H1 (cell line): ENCODE results near the gene CDH19.

Source experiments
- CHD2 ChIP-seq: IDR thresholded peaks from 2 replicates; pipeline ENCODE4 v1.6.1; 2012; ENCODE audit warnings: low read length, improper control_type of control experiment
- EP300 ChIP-seq, 2 experiments: IDR thresholded peaks; 1 replicate in 1 of 2; 2 replicates in 1 of 2; pipeline ENCODE4 v1.6.1; 2011 to 2012; ENCODE audit warnings: low read depth in 2 of 2, low read length in 2 of 2, mild to moderate bottlenecking in 2 of 2, borderline replicate concordance in 1 of 2, inconsistent platforms in 1 of 2, moderate library complexity in 1 of 2
- HDAC2 ChIP-seq, 2 experiments: fragments of 300-600 bp in 1 of 2; sonication (generic) in 1 of 2; IDR thresholded peaks; 2 replicates each; pipeline ENCODE4 v1.6.1; 2011 to 2012; ENCODE audit warnings: low read depth in 2 of 2, low read length in 2 of 2, mild to moderate bottlenecking in 2 of 2, moderate library complexity in 2 of 2, borderline replicate concordance in 1 of 2, inconsistent platforms in 1 of 2
- HDAC6 ChIP-seq: IDR thresholded peaks from one replicate; pipeline ENCODE4 v1.7.1; 2012; ENCODE audit warnings: low read depth, mild to moderate bottlenecking, inconsistent platforms, low read length, moderate library complexity
- KDM5A ChIP-seq: fragments of 200-600 bp; IDR thresholded peaks from 2 replicates; pipeline ENCODE4 v1.7.1; 2012; ENCODE audit warnings: mild to moderate bottlenecking, low read length, inconsistent platforms, mixed read lengths
- POLR2A ChIP-seq, 2 experiments: IDR thresholded peaks; 1 replicate in 1 of 2; 2 replicates in 1 of 2; pipeline ENCODE4 v1.6.1; 2011; ENCODE audit warnings: low read depth in 2 of 2, low read length in 2 of 2, mild to moderate bottlenecking in 2 of 2; ENCODE audit errors: control extremely low read depth in 1 of 2
- POLR2AphosphoS5 ChIP-seq: IDR thresholded peaks from 2 replicates; pipeline ENCODE4 v1.6.1; 2011; ENCODE audit warnings: low read depth, low read length
- SP2 ChIP-seq: IDR thresholded peaks from 2 replicates; pipeline ENCODE4 v1.6.1; 2012; ENCODE audit warnings: mild to moderate bottlenecking, low read length, inconsistent platforms
- TEAD4 ChIP-seq: IDR thresholded peaks from 2 replicates; pipeline ENCODE4 v1.6.1; 2012; ENCODE audit warnings: low read depth, low read length, inconsistent platforms, mixed read lengths
- TF ChIP-seq, protein P1 (sequence below), 3 experiments: IDR thresholded peaks; 1 replicate in 2 of 3; 2 replicates in 1 of 3; pipeline versions ENCODE4 v1.5.1 to v1.6.1; 2011; ENCODE audit warnings: low read length in 3 of 3, mild to moderate bottlenecking in 3 of 3, inconsistent platforms in 2 of 3, low read depth in 1 of 3, moderate library complexity in 1 of 3; ENCODE audit not compliant: insufficient read depth in 1 of 3; ENCODE audit errors: control extremely low read depth in 1 of 3
- TF ChIP-seq, protein P2 (sequence below): IDR thresholded peaks from 2 replicates; pipeline ENCODE4 v1.6.1; 2011; ENCODE audit warnings: low read length, improper control_type of control experiment
- TF ChIP-seq, protein P3 (sequence below): IDR thresholded peaks from 2 replicates; pipeline ENCODE4 v1.6.1; 2012; ENCODE audit warnings: inconsistent platforms

DNA sequence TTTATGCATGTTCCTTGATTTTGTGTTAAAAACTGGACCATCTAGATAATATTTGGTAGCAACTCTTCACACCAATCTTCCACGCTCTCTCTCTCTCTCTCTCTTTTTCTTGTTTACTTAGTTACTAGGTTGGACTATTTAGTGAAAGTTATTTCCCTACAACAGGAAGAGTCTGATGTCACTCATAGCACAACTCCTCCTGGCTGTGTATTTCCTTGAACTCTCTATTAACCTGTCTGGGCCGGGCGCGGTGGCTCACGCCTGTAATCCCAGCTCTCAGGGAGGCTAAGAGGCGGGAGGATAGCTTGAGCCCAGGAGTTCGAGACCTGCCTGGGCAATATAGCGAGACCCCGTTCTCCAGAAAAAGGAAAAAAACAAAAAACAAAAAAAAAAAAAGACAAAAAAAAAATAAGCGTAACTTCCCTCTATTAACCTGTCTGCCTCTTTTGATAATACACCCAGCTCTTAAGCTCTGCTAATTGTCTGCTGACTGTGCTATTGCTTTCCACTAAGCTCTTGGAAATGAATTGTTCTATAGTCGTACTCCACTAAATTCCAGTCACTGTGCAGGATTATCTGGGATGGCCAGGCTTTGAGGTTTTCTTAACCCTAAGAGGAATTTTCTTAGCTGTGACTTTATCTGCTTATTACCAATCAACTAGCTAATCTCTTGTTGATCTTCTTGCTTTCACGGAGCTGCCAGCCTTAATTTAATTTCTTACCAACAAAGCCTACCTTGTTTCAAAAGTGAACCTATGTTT is 18.1 kb upstream of the CDH19 start:
- no peak for TF ChIP-seq EP300 (IDR thresholded peaks at IDR 0.05; ENCODE audit: borderline replicate concordance in 1 of 2, low read depth in 2 of 2, low read length in 2 of 2)
- TF ChIP-seq CHD2 = no peak
- TF ChIP-seq, protein P1, sequence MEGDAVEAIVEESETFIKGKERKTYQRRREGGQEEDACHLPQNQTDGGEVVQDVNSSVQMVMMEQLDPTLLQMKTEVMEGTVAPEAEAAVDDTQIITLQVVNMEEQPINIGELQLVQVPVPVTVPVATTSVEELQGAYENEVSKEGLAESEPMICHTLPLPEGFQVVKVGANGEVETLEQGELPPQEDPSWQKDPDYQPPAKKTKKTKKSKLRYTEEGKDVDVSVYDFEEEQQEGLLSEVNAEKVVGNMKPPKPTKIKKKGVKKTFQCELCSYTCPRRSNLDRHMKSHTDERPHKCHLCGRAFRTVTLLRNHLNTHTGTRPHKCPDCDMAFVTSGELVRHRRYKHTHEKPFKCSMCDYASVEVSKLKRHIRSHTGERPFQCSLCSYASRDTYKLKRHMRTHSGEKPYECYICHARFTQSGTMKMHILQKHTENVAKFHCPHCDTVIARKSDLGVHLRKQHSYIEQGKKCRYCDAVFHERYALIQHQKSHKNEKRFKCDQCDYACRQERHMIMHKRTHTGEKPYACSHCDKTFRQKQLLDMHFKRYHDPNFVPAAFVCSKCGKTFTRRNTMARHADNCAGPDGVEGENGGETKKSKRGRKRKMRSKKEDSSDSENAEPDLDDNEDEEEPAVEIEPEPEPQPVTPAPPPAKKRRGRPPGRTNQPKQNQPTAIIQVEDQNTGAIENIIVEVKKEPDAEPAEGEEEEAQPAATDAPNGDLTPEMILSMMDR (IDR thresholded peaks at IDR 0.05; ENCODE audit: control extremely low read depth in 1 of 3, insufficient read depth in 1 of 3, low read depth in 1 of 3, low read length in 3 of 3) = no peak
- TF ChIP-seq, protein P2, sequence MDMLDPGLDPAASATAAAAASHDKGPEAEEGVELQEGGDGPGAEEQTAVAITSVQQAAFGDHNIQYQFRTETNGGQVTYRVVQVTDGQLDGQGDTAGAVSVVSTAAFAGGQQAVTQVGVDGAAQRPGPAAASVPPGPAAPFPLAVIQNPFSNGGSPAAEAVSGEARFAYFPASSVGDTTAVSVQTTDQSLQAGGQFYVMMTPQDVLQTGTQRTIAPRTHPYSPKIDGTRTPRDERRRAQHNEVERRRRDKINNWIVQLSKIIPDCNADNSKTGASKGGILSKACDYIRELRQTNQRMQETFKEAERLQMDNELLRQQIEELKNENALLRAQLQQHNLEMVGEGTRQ = no peak
- TF ChIP-seq SP2 = no peak
- TF ChIP-seq POLR2A (IDR thresholded peaks at IDR 0.05; ENCODE audit: control extremely low read depth in 1 of 2, low read depth in 2 of 2, low read length in 2 of 2) = no peak
- TF ChIP-seq TEAD4 = no peak
- no peak for TF ChIP-seq POLR2AphosphoS5
- no peak for TF ChIP-seq HDAC2 (IDR thresholded peaks at IDR 0.05; ENCODE audit: borderline replicate concordance in 1 of 2, low read depth in 2 of 2, low read length in 2 of 2)
- TF ChIP-seq, protein P3, sequence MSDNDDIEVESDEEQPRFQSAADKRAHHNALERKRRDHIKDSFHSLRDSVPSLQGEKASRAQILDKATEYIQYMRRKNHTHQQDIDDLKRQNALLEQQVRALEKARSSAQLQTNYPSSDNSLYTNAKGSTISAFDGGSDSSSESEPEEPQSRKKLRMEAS = no peak
- TF ChIP-seq HDAC6 = no peak
- TF ChIP-seq KDM5A = no peak
